NCI-H2196 (cell line): ENCODE data around the gene CDC42EP3.

Source experiments
- DNase-seq: peaks from one replicate; lab custom pipeline; 2025; ENCODE audit not compliant: unreplicated experiment; lab: John Stamatoyannopoulos, UW

The CDC42EP3 gene

DNA sequence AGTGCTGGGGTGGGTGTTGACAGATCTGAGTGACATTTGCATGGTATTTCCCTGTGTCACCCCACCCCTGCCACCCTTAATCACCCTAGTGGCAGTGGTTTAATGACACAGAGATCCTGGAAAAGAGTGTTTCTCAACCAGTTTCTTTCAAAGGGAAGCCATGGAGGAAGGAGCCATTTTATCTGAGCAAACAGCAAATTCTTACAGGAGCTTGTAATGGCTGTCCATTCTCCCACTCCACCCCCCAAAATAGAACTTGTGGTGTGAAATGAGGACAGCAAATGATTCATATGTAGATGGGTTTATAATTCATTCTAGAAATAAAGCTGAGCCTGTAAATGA is 51.5 kb downstream of the CDC42EP3 start:
- DNase-seq: no peak

DNA sequence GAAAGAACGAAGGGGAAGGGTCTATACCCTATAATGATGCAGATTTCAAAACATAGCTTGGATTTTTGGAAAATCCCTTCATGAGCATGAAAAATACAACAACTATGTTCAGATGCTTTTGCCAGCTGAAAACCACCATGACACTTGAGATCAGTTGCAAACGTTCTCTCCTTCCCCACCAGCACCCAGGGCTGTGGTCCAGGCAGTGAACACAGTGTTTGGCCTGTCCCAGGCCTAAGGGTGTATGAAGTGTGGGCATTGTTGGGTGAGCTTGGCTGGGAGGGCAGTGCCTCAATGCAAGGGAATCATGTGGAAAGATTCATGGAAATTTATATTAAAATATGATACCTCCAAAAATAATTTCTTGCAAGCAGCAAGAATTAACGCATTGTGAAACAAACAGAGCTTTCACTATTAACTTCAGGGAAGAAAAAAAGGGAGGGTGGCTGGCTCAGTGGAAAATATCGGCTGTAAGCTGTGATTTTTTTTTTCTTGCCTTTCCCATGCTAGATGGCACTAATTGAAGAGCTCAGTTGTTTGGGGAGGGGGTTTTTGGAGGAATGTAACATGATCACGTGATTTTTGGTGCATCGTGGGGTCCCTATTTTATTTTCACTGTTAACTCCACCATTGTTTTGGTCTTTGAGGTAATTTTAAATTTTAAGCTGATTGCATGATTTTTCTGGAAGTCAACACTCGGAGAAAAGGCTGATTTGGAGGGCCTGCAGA is 52.0 kb downstream of the CDC42EP3 start:
- no peak for DNase-seq

DNA sequence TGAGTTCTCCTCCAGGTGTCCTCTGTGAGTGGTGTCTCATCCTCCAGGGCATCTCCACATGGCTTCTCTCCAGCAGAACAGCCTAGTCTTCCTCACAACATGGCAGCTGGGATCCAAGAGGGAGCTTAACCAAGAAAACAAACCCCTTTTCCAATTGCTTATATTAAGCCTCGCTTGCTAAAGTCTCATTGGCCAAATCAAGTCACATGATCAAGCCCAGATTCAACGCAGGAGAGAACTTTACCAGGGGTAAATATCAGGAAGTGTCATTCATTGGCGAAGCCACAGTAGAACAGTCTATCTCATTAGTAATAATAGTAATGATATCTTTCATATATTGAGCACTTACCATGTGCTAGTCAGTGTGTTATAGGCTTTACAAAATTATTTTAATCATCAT is 53.1 kb downstream of the CDC42EP3 start:
- DNase-seq: no peak

DNA sequence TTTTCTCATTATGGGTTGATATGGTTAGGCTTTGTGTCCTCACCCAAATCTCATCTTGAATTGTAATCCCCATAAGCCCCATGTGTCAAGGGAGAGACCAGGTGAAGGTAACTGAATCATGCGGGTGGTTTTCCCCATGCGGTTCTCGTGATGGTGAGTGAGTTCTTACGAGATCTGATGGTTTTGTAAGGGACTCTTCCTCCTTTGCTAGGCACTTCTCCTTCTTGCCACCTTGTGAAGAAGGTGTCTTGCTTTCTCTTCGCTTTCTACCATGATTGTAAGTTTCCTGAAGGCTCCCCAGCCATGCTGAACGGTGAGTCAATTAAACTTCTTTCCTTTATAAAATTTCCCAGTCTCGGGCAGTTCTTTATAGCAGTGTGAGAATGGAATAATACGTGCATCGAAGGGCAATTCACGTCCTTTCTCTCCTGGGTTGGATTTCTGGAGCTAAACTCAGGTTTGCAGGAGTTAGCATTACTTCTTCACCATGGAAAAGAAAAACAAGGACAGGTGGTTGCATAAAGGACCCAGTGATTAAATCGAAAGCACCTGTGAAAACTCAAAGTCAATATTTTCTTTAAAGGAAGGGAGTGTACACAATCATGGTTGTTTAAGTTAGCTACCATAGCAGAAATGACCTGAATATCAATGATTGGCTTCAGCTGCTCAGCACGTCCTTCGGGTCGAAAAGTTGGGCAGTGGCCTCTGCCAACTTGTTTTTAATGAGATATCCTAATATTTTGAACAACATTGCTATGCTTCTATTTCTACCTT is 54.1 kb downstream of the CDC42EP3 start:
- no peak for DNase-seq

DNA sequence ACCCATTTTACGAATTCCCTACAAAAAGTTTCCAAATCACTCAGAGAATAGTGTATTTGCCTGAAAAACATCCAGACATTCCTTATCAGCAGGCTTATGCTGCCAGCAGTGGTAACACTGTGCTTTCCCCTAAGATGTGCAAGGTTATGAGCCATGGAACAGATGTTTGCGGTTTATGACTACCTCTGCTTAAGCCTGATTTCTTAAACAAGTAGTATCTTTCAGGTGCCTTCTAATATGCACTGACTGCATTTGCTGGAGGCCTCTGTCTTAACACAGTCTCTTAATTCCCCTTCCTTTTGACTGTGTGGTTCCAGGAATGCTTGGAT is 54.8 kb downstream of the CDC42EP3 start:
- no peak for DNase-seq

DNA sequence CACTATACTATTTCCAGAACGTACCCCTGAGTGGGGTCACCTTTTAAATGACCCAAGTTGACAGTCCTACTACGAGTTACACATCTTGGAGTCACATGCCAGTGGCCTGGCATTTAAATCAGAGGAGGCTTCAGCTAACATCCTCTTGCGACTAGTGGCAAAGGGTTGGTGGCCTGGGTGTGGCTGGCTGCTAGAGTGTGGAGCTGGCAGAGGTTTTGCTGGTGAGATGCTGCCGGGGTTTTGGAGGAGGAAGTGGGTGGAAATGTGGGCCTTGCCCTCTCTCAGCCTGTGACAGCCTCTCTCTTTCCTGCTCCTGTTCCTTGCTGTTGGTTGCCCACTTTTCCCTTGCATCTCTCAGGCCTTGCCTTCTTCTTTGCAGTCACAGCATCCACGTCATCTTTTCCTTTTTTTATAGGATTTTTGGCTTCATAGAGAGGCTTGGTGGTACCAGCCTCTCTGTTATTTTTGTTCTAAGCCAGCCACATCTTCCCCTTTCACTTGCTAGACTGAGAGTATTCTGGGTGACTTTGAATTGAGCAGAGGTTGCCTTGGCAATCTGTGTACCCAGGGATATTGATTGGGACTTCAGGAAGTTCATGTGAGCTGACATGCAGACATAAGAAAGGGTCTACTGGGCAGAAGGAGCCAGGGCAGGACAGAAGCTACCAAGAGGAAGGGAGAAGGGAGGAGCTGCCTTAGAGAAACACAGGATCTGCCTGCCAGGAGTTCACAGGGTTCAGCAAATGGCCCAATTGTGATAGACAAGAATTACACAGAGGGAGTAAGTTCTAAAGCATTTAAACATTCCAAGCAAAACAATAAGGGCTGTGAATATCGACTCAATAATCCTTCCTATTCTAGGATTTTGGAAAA is 55.4 kb downstream of the CDC42EP3 start:
- no peak for DNase-seq

DNA sequence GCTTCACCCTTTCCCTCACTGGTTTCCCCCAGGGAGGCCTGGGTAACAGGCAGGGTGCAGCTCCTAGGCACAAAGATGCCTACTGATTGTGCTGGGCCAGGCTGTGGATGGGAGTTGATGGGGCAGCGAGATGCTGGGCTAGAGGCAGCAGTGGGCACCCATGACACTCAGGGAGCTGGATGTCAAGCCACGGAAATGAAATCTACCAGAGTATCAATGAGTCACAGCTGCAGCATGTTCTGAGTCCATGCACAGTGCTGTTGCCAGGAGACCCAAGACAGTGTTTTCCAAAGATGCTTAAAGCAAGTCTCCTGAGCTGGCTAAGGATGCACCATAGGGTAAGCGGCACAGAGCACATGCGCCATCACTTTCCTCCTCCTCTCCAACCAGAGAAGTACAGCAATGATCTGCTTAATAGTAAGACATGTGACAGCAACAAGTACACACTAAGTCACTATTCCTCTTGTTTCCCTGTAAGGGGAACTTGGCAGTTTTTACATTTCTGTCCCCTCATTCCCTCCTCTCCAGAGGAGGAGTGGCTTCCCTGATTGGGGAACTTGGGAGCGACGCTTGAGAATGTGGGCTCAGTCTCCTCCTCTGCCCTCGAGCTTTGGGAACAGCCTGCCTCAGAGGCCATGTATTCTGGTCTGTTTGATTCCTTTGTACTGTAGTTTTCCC is 57.2 kb downstream of the CDC42EP3 start:
- DNase-seq: no peak

DNA sequence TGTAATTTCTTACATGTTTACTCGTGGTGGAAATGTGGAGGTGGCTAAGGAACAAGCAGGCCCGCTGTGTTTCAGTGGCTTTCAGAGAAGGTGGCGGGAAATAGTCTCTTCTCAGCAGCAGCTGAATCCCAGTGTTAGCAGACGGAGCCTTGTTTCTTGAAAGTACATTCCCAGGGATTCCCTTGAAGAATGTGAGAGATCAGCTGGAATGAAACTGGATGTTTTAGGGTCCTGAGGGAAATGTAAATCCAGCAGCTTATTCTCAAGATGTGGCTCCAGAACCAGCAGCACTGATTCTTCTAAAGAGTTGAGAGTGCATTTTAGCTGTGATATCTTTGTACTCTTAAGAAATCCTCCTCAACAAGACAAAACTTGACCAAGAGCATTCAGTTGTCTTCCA is 59.1 kb downstream of the CDC42EP3 start:
- DNase-seq: no peak

DNA sequence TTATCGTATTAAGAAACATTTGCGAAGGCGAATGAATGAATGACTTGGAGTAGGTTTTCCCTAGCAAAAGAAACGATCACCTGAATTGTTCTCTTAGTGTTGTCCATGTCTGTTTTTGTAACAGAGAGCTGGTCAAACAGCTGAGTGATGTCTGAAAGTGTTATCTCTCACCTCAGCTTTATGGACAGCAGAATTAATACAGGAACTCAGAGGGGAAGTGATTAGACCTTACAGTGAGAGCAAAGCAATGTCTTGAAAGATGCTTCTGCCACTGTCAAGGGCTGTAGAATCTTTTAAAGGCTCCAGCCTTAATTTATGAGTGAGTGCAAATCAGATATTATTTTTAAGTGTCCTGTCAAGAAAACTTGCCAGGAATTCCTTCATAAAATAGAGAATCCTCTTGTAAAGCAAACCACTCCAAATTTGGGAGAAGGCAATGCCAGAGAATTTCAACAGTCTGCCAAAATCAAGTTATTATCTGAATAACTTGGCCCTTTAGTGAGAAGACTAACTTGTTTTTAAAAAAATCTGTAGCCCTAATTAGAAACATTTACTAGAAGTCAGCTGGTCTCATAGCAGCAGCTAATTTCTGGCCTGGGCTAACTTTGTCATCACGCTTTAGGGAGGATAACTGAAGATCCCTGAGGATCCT is 60.7 kb downstream of the CDC42EP3 start:
- no peak for DNase-seq

DNA sequence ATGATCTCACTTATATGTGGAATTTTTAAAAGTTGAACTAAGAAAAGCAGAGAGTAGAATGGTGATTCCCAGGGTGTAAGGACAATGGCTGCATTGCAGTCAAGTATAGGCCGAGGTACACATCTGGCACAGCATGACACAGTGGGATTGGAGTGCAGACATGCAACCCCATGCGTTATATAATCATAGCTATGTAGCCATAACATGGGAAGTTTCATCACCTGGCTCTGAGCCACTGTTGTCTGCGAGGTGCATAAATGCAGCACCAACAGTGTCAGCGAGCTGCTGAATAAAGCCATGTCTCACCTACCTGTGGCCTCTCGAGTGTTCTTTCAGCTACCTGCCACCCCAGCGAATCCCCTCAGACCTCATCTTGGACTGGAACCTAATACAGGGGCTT is 61.7 kb downstream of the CDC42EP3 start:
- no peak for DNase-seq

DNA sequence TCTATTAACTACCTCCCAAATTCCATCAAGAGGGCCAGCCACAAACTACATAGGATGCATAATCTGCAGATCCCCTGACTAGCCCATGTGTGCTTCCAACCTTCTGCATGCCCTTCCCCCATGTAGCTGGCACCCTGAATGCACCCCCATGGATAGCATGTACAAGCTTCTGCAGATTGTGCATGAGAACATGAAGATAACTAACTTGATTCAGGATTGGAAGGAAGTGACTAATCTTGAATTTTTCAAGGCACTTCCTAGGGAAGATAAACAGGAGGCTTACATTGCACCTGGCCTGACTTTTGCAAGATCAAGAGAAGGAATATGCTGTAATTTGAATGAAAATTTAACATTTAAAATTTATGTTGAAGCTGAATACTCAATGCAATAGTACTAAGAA is 66.7 kb downstream of the CDC42EP3 start:
- DNase-seq: no peak

DNA sequence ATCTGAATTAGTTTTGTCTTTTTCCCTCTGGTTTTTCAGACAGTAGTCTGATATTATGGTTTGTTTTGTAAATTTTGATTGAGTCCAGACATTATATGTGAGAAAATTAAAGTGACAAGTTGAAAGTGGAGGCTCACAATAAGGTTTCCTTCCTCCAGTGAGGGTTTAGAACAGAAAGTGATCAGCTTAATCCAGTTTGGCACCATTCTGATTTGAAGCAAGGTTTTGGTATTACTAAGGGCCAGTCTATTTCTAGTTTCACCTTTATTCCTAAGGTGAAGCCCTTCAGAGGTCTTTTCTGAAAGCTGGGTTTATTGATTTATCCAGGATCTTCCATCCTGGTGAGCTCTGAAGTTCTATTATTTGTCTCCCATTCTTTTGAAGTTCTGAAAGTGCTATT is 68.7 kb downstream of the CDC42EP3 start:
- no peak for DNase-seq

DNA sequence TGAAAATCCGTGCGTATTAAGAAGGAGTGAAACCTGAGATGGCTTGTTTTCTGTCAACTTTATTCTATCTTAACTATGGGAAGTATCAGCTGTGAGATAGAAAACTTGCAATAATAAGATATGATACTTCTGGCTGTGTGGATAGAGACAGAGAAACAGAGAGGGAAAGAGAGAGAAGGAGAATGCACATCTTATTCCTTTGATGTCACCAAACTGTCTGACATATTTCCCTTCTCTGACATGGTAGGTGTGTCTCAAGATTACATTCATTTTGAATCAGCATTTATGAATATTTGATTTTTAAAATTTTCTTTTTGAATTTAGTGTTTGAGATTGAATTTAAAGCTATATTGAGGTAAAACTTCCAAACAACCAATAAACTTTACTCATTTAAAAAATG is 69.4 kb downstream of the CDC42EP3 start:
- DNase-seq: no peak

DNA sequence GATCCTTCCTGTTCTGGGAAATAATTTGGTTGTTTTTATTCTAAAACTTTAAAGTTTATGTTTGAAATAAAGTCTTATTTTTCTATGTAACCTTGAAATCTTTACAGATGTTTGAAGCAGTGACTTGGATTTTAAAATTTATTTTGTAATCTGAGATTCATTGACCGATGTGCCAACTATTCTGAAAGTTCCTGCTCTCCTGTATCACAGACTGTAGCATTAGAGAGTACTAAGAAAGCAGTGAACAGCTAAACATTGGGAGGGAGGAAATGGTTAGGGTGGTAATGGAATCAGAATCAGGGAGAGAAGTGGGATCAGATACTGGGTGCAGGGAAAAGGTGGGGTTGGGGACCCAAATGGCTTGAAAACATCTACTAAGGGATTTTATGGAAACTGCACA is 69.9 kb downstream of the CDC42EP3 start:
- no peak for DNase-seq

DNA sequence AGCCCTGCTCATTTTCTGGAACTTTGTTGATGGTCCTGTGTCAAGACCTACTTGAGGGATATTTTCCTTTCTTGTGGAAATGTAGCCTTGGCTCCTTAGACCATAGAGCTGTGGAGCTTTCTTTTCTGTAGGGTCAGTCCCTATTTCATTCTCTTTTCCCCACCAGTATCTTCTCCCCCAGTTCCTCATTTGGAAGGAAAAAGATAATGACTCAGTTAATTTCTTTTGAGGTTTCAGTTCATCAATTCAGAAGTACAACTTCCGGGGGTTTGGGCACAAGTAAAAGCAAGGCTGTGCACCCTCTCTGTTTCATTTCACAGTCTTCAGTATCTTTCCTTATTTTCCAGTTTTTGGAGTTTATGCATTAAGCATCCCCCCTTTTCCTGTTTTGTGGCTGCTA is 70.7 kb downstream of the CDC42EP3 start:
- DNase-seq: no peak

DNA sequence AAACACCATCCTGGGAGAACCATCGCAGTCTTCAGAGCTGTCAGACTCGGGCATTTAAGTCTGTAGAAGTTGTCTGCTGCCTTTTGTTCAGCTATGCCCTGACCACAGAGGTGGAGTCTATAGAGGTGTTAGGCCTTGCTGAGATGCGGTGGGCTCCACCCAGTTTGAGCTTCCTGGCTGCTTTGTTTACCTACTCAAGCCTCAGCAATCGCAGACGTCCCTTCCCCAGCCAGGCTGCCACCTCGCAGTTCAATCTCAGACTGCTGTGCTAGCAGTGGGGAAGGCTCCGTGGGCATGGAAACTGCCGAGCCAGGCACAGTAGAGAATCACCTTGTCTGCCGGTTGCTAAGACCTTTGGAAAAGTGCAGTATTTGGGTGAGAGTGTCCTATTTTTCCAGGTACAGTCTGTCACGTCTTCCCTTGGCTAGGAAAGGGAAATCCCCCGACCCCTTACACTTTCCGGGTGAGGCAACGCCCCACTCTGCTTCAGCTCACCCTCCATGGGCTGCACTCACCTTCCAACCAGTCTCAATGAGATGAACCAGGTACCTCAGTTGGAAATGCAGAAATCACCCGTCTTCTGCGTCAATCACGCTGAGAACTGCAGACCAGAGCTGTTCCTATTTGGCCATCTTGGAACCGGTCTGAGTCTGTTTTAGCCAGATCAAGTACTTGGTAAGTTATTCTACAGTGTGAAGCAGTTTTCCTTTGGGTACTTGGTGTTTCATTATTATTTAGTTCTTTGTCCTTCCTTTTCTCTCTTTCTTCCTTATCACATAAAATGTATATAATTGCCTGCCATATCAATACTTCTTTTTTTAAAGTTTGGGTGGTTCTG is 71.5 kb downstream of the CDC42EP3 start:
- no peak for DNase-seq

DNA sequence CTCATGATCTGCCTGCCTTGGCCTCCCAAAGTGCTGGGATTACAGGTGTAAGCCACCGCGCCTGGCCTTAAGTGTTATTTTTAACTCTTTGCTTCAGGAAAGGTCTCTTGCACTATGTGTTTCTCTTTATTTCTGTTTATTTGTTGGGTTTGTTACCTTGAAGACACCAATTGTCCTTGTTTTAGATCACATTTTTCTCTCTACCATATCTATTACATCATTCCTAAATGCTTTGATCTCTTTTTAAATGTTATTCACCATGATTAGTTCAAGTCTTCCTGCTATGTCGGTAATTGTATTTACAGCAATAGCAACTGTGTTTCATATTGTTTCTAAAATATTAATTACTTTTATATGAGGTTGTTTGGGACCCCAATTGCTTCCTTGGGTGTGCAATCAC is 77.7 kb downstream of the CDC42EP3 start:
- no peak for DNase-seq

DNA sequence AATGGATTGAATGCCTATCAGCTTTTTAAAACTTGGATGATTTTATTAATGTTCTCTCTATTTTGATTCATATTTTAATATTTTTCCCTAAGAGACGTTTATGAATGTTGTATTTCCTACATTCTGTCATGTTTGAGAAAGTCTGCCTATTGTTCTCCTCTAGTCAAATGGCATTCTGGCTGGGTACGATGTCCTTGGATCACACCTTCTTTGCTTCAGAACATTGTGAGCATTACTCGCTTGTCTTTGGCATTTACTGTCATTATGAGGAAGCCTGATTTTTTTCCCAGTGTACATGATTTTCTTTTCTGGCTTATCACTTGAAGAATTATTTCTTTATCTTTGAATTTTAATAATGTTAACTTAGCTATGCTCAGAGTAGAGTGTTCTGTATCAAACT is 78.4 kb downstream of the CDC42EP3 start:
- DNase-seq: no peak
